HK-2 (cell line): ENCODE measurements around the gene PELI1.

Source experiments
- DNase-seq: peaks from one replicate; pipeline ENCODE4 v3.0.0-alpha.2; 2018; ENCODE audit not compliant: unreplicated experiment

The PELI1 gene

DNA sequence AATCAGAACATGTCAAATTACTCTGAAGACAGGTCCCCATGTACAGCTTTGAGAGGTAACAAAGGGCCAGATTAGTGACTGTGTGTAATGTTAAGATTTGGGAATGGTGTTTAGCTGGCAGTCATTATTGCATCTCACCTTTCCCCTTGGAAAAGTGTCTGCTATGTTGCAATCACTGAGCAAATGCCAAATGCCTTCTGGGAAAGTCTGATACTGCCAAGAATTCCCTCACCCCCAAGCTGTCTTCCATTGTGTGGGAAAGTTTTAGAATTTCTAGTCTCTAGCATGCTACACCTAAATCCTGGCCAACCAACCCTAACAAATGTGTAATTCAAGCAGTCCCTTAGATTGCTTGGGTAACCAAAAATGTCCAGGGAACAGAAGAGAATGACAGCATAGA, 13.6 kb upstream of the PELI1 start:
- DNase-seq, result no peak

DNA sequence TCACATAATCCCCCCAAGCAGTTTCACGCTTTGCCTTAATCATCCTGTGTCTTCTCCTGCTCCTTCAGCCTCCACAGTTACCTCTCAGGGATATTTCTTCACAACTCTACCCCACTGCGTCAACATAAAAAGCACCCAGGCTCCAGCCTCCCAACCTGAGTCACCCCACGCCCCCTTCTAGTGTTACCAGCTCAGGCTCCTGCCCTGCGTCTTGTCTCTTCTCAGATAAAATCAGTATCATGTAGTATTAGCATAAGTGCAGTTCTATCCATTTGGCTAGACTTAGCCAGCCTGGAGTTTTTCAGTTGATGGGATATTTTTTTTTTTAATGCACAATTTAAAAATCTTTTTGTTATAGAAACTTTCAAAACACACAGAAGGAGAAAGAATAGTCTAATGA, 9.6 kb upstream of the PELI1 start:
- DNase-seq, result no peak

DNA sequence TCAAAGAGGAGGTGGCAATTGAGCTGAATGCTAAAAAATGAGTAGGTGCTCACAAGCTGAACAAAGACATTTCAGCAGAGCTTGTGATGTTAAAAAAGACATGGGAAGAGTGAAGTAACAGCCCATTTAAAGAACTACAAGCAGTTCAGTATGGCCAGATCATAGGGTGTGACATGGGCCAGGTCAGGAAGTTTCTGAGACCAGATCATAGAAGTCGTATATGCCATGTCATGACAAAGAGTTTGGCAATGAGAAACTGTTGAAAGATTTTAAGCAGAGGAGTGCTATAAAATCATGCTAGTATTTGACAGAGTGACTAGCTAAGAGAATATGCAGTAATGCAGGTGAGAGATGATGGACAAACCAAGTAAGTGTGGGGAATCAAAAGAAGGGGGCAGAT, 7.3 kb upstream of the PELI1 start:
- no peak for DNase-seq

DNA sequence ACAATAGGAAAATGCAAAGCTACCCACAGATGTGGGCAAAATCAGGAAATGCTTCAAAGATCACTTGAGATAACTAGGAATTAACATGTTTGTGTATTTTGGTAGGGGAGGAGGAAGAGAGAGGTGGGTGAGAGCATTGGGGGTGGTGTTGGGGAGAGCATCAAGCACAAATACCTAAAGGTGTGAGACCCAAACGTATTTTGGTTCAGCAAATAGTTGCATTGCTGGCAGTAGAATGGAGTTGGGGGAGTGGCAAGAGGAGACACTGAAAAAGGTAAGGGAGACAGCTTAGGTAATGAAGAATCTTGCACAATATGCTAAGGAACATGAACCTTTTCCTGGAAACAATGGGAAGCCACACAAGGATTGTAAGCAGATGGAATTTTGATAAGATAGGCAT, 1.5 kb upstream of the PELI1 start:
- DNase-seq, result no peak

DNA sequence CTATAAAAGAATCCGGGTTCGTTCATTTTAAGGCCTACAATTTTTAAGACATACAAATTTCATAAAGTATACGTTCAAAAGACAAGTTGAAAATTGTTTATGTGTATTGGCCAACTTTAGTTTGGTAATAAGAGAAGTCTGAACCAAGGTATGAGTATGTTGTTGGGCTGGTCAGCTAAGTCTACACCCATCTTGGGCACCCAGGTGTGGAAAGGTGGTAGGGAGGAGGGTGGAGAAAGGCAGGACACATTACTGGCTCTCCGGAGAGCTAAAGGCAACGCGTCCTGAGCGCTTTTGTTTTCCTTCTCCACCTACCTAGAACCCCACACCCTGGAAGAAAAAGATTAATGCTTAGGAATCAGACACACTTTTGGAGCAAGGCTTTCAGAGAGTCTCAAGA, 899 bp upstream of the PELI1 start:
- DNase-seq, result no peak

DNA sequence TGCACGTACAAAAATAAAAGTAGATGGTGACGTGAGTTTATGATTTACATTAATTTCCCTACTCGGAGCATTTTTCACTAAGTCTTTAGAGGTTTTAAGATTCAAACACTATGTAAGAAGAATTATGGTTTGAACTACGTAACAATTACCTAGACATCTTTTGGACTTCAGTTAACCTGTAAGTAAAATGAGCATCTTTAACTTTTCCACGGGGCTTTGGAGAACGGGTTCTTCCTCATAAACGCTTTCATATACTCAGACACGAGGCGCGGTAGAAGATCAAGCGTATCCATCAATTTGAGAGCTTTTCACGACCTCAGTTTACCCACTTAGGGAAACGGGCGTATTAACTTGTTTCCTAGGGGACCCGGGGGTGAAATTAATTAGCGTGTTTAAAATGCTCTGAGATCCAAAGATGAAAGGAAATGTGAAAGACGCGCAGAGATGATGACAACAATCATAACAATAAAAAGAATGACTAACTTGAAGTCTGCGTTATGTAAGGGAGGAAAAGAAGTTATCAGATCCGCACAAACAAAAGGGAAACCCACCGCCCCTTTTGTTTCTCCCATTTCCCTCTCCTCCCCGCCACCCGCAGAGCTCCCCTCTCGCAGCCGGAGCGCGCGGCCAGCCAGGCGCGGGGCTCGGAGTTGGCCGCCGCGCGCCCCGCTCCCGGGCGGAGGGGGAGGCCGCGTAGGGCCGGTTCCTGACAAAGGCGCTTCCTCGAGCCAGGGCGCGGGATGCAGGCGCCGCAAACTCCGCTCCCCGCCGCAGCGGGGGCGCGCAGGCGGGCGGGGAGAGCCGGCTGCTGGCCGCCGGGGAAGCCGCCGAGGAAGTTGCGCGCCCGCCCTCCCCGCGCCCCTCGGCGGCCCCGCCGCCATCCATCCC, 807 bp downstream of the PELI1 start:
- DNase-seq, result peak; percentile 37

DNA sequence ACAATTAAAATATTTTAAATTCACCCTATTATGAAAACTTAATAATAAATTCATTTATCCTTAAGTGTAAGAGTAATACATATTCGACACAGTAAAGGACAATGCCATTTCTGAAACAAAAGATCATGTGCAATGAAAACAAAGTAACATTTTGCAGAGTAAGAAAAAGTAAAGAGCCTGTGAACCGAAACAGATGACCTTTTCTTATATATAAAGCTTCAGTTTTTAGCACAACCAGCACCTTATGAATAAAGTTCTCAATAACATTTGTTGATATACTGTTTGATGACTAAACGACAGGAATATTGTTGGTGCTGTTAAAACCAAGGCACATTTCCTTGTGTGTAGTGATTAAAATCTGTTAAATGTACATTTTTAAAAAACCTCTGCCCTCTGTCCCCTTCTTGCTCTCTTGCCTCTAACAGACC, 1.5 kb downstream of the PELI1 start:
- no peak for DNase-seq

DNA sequence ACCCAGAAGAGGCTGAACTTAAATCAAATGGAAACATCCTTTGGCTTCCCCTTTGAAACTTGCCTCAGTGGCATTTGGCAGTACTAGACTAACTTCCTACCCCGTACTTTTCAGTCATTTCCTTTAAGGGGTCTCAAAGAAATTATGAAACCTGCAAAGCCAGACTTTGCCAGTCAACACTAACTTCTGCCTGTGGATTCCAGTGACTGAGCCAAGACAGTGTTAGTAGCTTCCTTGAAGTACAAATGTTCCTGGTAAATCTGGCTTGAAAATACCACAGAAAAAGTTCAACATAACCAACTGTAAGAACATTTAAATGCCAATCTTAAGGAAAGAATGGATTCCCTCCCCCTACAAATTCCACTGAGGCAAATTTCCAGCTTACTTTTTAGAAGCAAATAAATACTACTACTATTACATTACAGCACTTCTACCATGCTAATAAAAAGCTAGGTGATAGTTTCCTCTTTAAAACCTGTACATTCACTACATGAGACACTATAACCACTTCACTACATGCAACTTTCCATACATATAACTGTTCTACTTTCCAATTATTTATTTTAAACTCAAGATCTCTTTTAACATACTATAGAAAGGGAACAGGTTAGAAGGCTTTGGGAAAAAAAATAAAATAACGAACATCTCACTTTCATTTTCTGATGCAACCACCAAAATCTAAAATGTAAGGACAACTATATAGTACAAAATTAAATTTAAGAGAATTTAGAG, 2.4 kb downstream of the PELI1 start:
- DNase-seq, result no peak

DNA sequence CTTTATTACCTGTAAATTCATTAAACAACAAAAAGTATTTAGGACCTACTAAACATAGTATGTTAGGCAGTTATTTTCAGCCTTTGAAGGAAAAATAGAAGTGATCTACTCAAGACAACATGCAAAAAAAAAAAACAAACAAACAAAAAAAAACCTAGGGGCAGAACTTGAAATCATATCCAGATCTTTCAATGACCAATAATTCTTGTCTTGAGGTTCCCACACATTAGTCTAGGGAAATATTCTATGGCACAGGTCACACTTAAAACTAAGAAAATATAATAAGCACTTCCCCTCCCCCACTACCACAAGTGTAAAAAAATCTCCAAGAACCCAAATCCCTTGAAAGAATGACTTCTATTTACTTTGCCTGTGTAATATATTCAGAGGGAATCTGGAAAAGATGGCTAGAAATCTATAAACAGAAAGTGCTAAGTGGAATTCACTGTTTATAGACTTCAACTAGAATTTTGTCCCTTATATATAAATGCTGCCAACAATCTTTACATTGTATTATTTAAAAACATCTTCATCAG, 3.5 kb downstream of the PELI1 start:
- DNase-seq, result no peak

DNA sequence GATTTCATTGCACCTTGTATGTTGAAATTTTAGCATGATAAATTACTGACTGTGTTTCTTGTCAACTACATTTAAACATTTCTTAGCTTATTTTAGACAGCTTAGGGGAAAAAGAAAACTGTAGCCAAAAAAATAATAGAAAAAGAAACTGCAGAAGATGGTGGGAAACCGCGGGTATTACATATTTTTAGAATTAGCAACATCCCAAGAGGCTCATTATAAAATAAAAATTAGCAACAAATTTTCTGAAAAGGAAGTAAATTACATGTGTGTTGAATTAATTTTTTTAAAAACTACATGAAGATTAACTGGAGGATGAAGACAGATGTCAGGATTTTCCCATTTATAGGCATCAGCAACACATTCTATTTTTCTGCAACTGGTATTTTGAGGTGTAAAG, 4.3 kb downstream of the PELI1 start:
- no peak for DNase-seq

DNA sequence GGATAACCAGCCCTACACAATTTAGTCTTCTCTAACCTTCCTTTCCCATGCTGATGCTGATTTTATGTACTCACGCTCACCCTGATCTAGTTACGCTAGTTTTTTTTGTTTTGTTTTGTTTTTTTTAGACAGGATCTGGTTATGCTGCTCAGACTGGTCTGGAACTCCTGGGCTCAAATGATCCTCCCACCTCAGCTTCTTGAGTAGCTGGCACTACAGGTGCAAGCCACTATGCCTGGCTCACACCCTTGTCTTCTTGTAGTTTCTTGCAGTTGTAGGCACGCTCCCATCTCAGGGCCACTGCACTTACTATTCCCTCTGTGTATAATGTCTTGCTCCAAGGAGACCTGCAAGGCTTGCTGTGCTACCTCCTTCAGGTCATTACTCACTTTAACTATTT, 6.2 kb downstream of the PELI1 start:
- no peak for DNase-seq

DNA sequence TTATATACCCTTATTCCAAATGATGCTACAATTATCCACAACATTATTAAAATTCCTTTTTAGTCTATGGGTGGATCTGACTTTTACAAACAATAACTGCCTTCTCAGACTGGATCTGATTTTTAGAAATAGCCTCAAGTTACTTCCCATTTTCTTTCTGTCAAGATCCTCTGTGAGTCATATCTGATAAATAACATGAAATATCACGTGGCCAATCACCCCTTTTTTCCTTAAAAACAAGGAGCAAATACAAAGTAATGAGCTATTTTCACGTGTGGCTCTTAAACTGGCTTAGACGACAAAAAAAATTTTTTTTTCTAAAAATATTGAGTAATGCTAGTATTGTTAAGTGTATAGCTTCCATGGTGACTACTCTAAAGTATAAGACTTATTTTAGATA, 6.7 kb downstream of the PELI1 start:
- DNase-seq, result no peak

DNA sequence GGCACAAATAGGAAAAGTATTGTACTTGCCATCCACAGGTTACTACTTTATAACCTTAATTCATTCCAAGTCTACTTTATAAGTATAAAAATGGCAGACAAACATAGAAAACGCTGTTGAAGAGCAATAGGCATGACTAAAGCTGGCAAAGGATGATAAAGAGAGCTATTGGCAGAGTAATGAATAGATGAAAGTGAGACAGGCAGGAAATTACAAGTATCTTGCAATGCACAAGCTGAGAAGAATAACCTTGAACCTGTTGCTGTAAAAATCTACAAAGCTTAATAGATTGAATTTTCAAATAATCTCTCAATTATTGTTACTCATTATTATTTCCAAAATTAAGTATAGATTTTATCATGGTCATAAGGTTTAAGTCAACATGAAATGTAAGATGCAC, 8.8 kb downstream of the PELI1 start:
- DNase-seq, result no peak

DNA sequence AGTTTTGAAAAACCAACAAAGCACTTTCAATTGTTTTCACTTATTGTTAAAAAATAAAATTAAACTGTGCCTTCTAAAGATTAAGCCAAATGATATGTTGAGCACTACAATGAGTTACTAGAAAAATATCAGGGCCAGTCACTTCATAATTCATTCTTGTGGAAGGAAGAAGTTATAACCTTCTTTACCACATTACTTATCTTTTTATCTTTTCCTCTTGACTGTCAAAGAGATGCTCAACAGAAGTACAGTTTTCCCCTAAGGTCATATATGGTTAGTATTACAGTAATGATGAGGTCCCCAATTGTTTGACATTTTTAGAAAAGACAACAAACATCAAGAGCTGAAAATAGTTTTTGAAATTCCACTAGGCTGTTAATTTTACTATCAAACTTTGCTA, 9.4 kb downstream of the PELI1 start:
- DNase-seq, result no peak

DNA sequence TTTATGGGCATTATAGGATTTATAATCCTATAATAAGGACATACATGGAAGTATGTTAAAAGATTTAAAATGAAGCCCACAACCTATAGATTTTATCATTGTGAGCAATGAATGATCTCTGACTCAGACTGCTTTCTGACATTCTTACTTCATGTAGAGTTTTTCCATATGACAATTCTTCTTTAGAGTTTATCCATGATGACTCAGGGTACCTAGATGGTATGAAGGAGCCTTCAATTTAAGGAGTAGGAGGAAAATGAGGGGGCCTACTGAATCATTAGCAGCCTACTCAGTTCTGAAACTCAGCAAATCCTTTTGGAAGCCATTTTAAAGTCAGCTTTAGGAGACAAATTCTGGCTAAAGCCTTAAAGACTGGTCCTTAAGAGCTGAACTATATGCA, 10.4 kb downstream of the PELI1 start:
- no peak for DNase-seq

DNA sequence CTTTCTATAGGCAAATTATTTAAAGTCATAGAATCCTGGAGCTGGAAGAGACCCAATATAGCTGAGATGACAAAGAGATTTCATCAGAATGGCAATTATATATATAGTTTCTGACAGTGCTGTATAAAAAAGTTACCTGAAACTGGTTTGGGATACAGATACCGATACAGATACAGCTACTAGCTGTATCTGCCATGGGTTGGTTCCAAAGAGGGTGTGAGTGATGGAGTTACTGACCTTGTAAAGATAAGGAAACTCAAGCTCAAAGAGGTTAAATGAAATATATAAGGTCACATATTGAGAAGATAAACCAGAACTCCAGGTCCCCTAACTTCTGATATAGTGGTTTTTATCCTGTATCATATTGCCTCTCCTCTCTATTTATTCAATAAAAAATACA, 10.9 kb downstream of the PELI1 start:
- DNase-seq, result no peak

DNA sequence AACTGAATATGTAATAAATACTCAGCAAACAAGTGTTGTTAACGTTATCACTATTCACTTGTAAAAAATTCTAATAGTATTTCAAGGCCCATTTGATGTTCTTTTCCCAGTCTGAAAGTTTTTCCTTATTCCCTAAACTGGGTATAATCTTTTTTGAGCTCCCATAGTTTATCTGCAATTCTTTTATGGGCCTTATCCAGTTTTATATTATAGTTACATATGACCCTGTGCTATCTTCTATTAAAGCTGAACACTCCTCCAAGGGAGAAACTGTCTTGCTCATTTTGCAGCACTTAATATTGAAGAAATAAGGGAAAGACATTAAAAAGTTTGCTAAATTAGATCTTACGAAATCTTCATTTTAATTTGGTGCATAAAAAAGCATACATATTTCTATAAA, 13.9 kb downstream of the PELI1 start:
- no peak for DNase-seq

DNA sequence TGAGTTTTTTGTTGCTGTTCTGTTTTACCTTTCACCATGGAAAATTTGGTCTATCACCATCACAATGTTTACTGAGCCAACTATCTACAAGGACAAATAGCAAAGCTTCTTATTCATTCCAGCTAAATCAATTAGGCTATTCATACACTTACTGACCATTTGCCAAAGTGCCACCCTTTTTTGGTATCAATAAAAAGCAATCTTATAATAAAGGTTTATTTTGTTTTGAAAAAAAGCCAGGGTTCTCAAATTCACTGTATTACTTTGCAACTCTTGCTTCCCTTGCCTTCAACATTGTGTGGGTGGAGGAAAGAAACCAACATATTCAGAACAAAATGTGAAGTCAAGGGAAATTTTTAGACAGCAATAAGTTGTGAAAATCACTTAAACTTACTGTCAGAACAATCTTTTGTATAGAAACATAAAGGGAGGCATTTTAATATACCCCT, 15.3 kb downstream of the PELI1 start:
- no peak for DNase-seq

DNA sequence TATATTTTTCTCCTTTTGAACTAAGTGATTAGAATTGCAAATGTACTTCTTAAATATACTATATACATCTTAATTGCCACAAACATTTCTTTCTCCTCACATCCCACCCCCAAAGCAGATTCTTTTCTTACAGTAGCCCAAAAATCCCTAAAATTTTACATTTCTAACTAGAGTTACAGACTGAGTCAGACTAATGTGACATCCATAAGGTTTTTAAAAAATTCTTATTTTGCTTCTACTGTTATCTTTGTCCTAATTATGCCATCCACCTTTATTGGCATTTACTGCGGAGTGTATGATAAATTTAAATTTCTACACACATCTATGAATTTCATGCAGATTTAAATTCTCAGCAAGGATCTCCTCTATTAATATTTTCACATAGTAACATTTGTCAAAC, 15.8 kb downstream of the PELI1 start:
- no peak for DNase-seq

DNA sequence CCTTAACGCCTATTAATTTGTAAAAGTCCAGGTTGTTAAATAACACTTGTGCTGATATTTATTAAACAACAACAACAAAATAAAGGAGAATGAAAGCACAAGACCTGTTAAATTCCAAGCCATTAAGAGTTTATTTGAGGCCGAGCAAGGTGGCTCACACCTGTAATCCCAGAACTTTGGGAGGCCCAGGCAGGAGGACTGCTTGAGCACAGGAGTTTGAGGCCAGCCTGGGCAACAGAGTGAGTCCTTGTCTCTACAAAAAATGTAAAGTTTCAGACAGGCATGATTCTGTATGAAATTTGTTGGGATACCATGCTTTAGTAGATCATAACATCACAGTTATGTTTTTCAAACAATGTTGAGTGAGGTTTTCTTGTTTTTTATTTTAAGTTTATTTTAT, 17.1 kb downstream of the PELI1 start:
- no peak for DNase-seq

DNA sequence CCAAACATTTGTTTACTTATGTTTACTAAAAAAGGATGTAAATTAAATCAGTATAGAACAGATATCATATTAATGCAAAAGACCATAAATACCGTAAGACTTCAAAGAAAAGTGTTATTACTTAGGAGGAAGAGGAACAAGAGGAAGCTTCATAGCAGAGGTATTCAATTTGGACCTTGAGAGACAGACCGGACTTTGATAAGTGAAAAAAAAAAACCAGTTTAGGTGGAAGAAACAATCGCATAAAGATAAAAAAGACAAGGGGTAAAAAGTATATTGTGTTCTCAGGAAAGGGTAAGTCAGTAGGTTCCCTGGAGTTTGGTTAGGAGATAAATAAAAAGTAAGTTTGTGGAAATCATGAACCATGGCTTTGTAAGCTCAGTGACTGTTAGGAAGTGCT, 17.6 kb downstream of the PELI1 start:
- no peak for DNase-seq

DNA sequence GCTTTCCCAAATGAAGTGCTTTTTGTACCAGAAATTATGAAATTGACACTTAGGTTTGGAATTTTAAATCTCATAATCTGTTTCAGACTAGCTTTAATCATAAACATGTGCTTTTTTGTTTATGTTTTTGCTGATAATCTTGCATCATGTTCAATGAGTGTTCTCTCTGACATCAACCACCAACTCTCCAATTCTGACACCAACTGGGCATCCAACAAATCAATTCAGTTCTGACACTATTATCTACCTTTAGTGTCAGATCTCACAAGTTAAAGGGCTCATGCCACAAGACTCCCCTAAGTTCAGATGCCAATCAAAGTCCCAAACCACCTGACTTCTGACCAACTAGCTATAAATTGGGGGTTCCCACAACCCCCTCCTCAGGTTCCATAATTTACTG, 19.6 kb downstream of the PELI1 start:
- no peak for DNase-seq

DNA sequence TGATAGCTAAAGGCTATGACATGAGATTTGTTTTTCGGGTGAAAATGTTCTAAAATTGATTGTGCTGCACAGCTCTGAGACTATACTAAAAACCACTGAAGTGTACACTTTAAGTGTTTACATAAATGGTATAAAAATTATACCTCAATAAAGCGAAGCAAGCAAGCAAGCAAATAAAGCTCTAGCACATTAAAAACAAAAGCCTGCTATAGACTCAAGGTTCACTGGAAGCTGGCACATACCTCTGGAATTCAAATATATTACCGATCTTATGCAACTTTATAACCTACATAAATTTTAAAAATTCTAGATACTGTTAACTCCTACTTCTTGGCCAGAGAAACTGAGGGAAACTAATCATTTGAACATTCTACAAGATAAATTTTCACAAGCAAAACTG, 20.1 kb downstream of the PELI1 start:
- no peak for DNase-seq
